RKO (cell line): ENCODE data around the gene SMARCC1.

Experiments
- DNase-seq: peaks from one replicate; pipeline ENCODE4 v3.0.0-alpha.2; 2016; ENCODE audit warnings: low spot score

SMARCC1 gene

GRCh38 chr3:47583320-47584075 is 198.2 kb downstream of the SMARCC1 start:
- peak; percentile 19 for DNase-seq

DNA sequence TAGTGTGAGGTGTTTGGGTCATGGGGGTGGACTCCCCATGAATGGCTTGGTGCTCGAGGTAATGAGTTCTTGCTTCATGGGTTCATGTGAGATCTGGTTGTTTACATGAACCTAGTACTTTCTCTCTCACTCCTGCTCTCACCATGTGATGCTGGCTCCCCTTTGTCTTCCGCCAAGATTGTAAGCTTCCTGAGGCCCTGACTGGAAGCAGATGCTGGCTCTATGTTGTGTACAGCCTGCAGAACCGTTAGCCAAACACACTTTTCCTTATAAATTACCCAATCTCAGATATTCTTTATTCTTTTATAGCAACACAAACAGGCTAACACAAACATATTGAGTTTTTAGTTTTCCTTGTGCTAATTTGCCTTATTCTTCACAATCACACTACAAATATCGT is 199.9 kb downstream of the SMARCC1 start:
- DNase-seq: no peak

GRCh38 chr3:47581422-47581821 is 200.3 kb downstream of the SMARCC1 start:
- DNase-seq: no peak

GRCh38 chr3:47580481-47580880 is 201.2 kb downstream of the SMARCC1 start:
- no peak for DNase-seq

DNA sequence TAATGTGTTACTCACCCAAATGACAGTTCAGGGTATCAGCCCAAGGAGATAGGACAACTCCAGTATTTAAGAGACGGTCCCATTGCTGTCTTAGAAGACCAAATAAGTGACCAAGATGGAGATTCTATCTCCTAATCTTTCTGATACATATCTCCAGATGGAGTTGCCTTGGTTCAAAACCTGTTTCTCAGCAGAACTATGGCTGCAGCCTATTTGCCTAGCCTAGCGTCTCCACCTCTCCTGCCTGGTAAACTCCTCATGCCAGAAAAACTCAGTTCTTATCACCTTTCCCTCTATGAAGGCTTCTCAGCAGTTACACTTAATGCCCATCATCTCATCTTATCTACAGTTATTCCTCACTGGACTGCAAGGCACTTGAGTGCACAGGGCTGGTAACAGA is 201.8 kb downstream of the SMARCC1 start:
- no peak for DNase-seq

DNA sequence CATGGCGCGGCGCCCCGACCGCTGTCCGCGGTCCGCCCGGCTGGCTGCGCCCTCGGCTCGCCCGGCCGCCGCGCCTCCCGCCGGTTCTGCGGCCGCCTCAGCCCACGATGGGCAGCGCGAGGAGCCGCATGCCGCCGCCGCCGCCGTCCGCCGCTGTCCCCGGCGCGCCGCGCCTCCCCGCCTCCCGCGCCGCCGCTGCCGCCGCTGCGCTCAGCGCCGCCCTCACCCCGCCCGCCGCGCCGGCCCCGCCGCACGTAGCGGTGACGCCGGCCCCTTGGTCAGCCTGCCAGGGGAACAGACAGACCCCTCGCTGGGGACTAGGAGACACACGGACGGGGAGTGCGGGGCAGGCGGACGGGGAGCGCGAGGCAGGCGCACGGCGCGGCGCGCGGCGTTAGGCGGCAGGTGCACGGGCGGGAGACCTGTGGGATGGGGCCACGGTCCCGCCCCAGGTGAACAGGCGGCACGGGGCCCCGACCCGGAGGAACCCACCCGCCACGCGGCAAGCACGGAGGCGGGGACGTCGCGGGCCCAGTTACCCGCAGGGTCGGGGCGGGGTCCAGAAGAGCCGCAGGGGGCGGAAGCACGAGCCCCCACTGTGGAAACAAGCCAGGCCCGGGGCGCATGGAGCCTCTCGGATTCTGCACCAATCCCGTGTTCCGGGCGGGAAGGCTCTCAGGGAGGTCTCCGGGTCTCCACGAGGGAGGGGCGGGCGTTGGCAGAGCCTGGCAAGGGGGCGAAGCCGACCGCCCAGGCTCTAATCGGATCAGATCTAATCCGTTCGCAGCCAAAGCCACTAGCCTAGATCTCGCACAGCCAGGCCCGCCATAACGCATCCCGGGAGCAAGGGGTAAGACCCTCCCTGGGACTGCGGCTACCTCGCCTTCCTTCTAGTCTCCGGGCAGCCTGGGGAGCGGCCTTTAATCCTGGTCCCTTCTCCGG is 202.7 kb downstream of the SMARCC1 start, which contains the start of gene CSPG5:
TSS of gene CSPG5 (minus strand) at position 175 of the 942 bp plus-strand sequence. CDS start at position 3, 172 bp downstream.
- no peak for DNase-seq

DNA sequence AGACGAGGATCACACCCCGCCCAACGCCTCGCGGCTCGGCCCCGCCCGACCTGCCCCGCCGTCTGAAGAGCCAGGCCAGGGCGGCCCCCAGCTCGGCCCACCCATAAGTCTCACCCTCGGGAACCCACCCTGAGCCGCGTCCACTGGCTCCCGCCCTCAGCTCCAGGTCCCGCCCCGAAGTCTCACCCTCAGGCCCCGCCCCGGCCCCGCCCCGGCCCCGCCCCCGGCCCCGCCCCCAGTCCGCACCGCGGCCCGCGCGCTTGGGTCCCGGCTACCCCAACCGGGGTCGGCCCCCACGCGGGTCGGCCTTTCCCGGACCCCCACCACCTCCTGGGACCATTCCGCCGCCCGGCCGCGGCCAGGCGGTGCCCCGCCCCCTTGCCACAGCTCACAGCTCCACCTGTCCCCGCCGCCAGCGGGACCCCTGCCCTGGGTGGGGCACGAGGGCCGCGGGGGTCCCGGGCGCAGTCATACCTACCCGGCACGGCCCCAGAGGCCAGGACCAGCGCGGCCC is 203.5 kb downstream of the SMARCC1 start:
- no peak for DNase-seq

GRCh38 chr3:47577583-47578118 is 204.0 kb downstream of the SMARCC1 start:
- DNase-seq: no peak

DNA sequence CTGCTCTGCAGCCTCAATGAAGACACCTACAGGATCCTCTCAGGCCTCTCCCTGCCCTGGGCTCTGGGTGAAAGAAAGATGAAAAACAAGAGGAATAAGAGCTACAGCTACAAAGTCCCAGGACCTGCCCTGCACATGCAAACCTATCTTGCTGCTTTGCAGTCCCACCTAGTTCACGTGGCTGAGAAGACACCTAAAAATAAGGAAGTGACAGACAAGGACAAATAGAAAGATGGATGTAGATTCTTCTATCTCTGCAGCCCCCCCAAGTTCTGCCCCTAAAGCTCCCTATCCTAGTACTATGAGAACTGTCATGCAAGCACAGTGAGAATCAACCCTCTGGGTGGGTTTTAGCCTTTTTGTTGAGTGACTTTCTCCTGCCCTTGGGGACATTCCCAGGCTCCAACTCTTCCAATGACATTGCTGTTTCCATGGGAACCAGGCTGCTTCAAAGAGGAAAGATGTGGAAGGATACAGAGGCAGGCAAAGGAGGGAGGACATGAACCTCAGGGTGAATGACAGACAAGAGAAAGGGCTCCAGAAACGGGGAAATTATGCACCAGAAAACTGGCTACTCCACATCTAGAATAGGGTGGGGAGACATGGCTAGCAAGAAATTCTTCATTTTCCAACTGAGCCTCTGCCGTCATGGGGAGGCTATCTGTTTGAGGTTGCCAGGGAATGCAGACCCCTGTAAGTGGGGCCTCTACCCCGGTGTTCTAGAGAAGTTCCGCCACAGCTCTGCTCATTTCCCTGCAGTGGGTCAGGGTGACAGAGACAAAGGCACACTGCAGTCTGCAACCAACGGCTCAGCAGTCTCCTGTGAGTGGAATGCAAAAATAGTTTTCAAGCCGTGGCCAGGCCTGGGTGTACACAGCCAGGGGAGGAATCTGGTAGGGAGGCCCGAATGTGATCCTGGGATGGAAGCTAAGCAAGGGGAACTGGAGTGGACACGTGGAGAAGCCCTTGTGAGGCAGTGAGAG is 208.2 kb downstream of the SMARCC1 start:
- no peak for DNase-seq

DNA sequence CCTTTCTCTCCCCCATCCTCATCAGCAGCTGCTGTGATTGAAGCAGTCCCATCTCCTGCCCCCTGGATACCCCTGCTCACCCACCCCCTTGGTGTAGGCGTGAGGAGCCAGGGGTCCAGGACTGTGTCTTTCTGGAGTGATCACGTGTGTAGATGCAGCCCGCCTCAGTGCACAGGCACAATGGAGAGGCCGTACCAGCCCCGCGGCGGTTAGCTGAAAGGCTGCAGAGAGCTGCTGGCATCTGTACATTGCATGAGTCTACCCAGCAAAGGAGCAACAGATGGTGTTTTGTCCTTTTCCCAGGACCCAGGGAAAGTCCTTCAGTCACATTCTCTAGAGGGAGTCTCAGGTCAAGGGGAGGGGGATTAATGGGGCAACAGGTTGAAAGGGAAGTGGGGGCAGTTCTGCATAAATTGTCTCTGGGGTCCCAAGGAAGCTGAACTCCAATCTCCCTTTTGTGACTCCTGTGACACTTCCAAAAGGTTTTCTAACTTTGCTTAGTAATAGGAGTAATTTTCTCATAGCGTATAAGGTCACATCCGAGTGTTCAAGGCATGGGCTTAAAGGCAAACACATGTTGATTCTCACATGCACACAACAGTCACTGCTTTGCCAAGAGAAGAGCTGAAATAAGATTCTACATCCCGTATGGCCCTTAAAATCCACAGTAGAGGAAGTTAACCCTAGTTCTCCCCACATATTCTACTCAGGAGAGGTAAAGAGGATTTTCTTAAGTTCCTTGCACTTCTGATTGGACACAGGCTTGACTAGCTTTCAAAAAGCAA is 210.1 kb downstream of the SMARCC1 start:
- DNase-seq: no peak

GRCh38 chr3:47568901-47569300 is 212.8 kb downstream of the SMARCC1 start:
- no peak for DNase-seq

DNA sequence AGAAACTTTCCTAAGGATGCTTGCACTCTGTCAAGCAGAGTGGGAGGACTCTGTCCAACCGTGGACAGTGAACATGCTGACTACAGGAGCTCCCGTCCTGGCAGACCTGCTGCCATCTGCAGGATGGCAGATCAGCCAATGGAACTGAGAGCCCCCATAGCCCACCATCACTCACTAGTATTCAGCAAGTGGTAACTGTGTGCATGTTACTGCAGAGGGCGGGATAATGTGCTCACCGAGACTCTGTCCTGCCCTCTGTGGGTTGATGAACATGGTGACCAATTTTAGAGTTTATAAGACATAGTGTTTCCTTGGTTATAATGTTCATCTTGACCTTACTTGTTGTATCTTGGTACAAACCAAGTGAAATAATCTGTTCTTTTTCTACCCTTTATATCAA is 214.5 kb downstream of the SMARCC1 start:
- no peak for DNase-seq

DNA sequence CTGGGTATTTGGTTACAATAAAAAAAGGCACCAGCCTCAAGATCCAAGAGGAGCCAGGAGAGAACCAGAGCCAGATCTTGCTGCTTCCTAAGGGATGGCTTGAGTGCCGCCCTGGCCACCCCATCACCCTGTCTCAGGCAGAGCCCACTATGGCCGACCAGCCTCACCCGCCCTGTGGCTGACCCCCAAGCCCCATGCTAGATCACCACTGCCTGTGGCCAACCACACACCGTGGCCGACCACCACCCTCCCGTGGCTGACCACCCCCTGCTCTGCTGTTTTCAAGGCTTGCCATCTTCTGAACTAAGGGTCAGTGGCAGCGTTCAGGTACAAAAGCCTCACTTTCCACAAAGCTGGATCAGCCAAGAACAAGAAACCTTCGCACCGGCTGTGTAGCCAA is 215.0 kb downstream of the SMARCC1 start:
- DNase-seq: no peak

GRCh38 chr3:47565734-47566550 is 215.8 kb downstream of the SMARCC1 start:
- DNase-seq: no peak

DNA sequence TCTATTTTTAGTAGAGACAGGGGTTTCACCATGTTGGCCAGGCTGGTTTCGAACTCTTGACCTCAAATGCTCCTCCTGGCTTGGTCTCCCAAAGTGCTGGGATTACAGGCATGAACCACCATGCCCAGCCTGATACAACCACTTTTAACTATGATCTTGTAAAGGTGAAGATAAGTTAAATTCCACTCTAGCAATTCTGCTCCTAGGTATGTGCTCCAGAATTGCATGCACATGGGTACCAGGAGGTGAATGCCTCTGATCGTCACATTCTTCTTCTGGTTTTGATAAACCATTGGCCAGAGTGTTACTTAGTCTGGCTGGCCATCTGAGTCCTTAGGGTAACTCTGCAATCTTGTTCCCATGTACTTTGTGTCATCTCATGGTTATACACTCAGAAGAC is 225.3 kb downstream of the SMARCC1 start:
- DNase-seq: no peak

DNA sequence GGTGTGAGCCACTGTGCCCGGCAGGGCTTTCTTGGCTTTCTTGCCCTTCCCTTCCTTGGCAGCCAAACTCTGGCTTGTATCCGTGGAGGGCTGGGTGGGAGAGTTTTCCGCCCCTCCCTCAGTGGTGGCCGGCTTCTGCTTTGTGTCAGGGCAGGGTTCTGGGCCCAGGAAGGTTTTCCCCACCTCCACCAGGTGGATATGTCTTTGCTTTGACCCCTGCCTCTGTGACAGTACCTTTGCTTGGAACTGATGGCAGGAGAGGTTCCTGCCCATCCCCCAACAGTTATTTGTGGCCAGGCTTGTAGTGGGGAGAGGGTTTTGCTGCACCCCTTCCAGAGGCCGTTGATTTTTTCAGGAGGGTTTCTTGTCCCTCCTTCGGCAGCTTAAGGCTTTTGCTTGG is 227.4 kb downstream of the SMARCC1 start:
- no peak for DNase-seq

- no peak for DNase-seq
Measured at GRCh38 chr3:47553407-47553806, 228.3 kb downstream of the SMARCC1 start.

GRCh38 chr3:47542471-47543173 is 239.1 kb downstream of the SMARCC1 start:
- no peak for DNase-seq

- no peak for DNase-seq
Measured at GRCh38 chr3:47541583-47542108, 240.0 kb downstream of the SMARCC1 start.
